ENCODE data around the gene OSBPL10.

OSBPL10 gene

GRCh38 chr3:31840252-31840651 lies 140.8 kb downstream of the OSBPL10 start:
- no peak for DNase-seq

- no peak for DNase-seq
Observed at GRCh38 chr3:31839144-31839917, 141.7 kb downstream of the OSBPL10 start.

- no peak for DNase-seq
Observed at GRCh38 chr3:31836131-31837075, 144.7 kb downstream of the OSBPL10 start.

- DNase-seq: no peak
Observed at GRCh38 chr3:31833391-31834190, 147.5 kb downstream of the OSBPL10 start.

GRCh38 chr3:31832551-31832950 lies 148.5 kb downstream of the OSBPL10 start:
- no peak for DNase-seq

- no peak for DNase-seq
Observed at GRCh38 chr3:31831591-31831990, 149.5 kb downstream of the OSBPL10 start.

GRCh38 chr3:31829826-31830426 lies 151.1 kb downstream of the OSBPL10 start:
- no peak for DNase-seq

- no peak for DNase-seq
Observed at GRCh38 chr3:31829010-31829409, 152.1 kb downstream of the OSBPL10 start.

GRCh38 chr3:31828007-31828406 lies 153.1 kb downstream of the OSBPL10 start:
- DNase-seq: no peak

- DNase-seq: no peak
Observed at GRCh38 chr3:31823184-31823583, 157.9 kb downstream of the OSBPL10 start.

GRCh38 chr3:31821118-31821517 lies 159.9 kb downstream of the OSBPL10 start:
- DNase-seq: no peak

- no peak for DNase-seq
Observed at GRCh38 chr3:31819441-31819840, 161.6 kb downstream of the OSBPL10 start.

- no peak for DNase-seq
Observed at GRCh38 chr3:31817411-31817966, 163.6 kb downstream of the OSBPL10 start.

- DNase-seq: no peak
Observed at GRCh38 chr3:31815631-31816440, 165.2 kb downstream of the OSBPL10 start.

GRCh38 chr3:31815006-31815405 lies 166.1 kb downstream of the OSBPL10 start:
- DNase-seq: no peak

GRCh38 chr3:31813686-31814085 lies 167.4 kb downstream of the OSBPL10 start:
- DNase-seq: no peak

- DNase-seq: no peak
Observed at GRCh38 chr3:31813197-31813596, 167.9 kb downstream of the OSBPL10 start.

- DNase-seq: no peak
Observed at GRCh38 chr3:31810991-31811433, 170.1 kb downstream of the OSBPL10 start.

GRCh38 chr3:31808143-31808720 lies 172.8 kb downstream of the OSBPL10 start:
- no peak for DNase-seq

GRCh38 chr3:31804251-31805051 lies 176.6 kb downstream of the OSBPL10 start:
- no peak for DNase-seq
